Loucy (cell line): ENCODE results near the gene RNU7-1.
A peak's percentile ranks its signal among the peaks of the same experiment; 100 is the strongest.
"Not testable (repeated sequence)": the region's sequence is repeated elsewhere in the genome, so short reads cannot be mapped to it uniquely, and the experiment has no call there.

Source experiments
- H2AFZ ChIP-seq: fragments of 200-600 bp; sonication (generic); 2 replicates; pipeline ENCODE4 v1.6.0; 2016; ENCODE audit warnings: antibody characterized with exemption, mild to moderate bottlenecking, low read length, moderate library complexity
- H3F3A ChIP-seq: fragments of 200-600 bp; 2 replicates; pipeline ENCODE4 v1.6.0; 2016; ENCODE audit warnings: antibody characterized with exemption, low read depth, mild to moderate bottlenecking
- H3K27me3 ChIP-seq: fragments of 200-600 bp; sonication (generic); 2 replicates; pipeline ENCODE4 v1.6.1; 2014; ENCODE audit warnings: low read length, mild to moderate bottlenecking; ENCODE audit not compliant: insufficient read depth, poor library complexity, severe bottlenecking
- H3K36me3 ChIP-seq: fragments of 200-600 bp; sonication (generic); 2 replicates; pipeline ENCODE4 v1.6.1; 2016; ENCODE audit warnings: low read length; ENCODE audit not compliant: insufficient read depth
- H3K4me1 ChIP-seq: fragments of 200-600 bp; sonication (generic); 2 replicates; pipeline ENCODE4 v1.5.1; 2014; ENCODE audit warnings: low read length, mild to moderate bottlenecking; ENCODE audit not compliant: insufficient read depth, poor library complexity, severe bottlenecking
- H3K4me2 ChIP-seq: fragments of 200-600 bp; sonication (generic); 2 replicates; pipeline ENCODE4 v1.6.0; 2014; ENCODE audit warnings: antibody characterized with exemption, low read length, low read depth, mild to moderate bottlenecking; ENCODE audit not compliant: poor library complexity, severe bottlenecking
- H3K4me3 ChIP-seq: fragments of 200-600 bp; sonication (generic); 2 replicates; pipeline ENCODE4 v1.5.1; 2014; ENCODE audit warnings: low read length, mild to moderate bottlenecking, mixed read lengths; ENCODE audit not compliant: poor library complexity, severe bottlenecking
- H3K79me2 ChIP-seq: fragments of 200-600 bp; sonication (generic); 2 replicates; pipeline ENCODE4 v1.6.1; 2014; ENCODE audit warnings: low read length; ENCODE audit not compliant: insufficient read depth
- H3K9ac ChIP-seq: fragments of 200-600 bp; sonication (generic); 2 replicates; pipeline ENCODE4 v1.6.0; 2014; ENCODE audit warnings: mild to moderate bottlenecking, low read depth, low read length, moderate library complexity; ENCODE audit not compliant: poor library complexity, severe bottlenecking
- H3K9me2 ChIP-seq: fragments of 200-600 bp; sonication (generic); replicated peaks from 2 replicates; pipeline ENCODE4 v1.6.1; 2016; ENCODE audit warnings: low read depth, low read length, mixed read lengths
- H3K9me3 ChIP-seq: fragments of 200-600 bp; sonication (generic); 2 replicates; pipeline ENCODE4 v1.6.1; 2014; ENCODE audit warnings: mild to moderate bottlenecking, antibody characterized with exemption, low read length, low read depth; ENCODE audit not compliant: insufficient read depth
- H4K20me1 ChIP-seq: fragments of 200-600 bp; sonication (generic); 2 replicates; pipeline ENCODE4 v1.6.0; 2014; ENCODE audit warnings: antibody characterized with exemption, low read length, mild to moderate bottlenecking; ENCODE audit not compliant: insufficient read depth, poor library complexity, severe bottlenecking
- EZH2phosphoT487 ChIP-seq: fragments of 200-600 bp; IDR thresholded peaks from 2 replicates; pipeline ENCODE4 v1.6.1; 2018; ENCODE audit warnings: antibody characterized with exemption, mild to moderate bottlenecking, moderate library complexity, borderline replicate concordance
- TF ChIP-seq, protein P1 (sequence below): fragments of 200-600 bp; sonication (generic); conservative IDR thresholded peaks from 2 replicates; pipeline ENCODE4 v1.5.1; 2014; ENCODE audit warnings: mild to moderate bottlenecking, antibody characterized with exemption, low read length

Gene RNU7-1

DNA sequence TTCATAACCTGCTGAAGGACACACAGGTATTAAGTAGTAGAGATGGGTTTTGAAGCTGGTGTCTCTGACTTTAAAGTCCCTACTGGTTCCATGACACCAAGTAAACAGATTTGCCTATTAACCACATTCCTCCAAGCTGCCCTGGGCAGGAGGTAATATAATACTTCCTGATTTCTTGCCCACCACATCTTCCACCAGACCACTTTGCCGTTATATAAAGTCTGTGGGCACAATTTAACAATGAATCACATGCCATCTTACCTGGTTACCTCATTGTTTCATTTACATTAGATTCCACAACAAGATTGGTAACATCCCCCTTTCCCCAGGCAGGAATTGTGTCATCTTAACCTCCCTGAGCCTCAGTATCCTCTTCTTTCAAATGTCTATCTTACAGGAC lies 39.9 kb upstream of the RNU7-1 start:
- Histone ChIP-seq H3K9me2 (no peaks in the 10 kb centered on the region), H3K4me3 (peak overlapping the region; percentile 91), H3K9ac (peak overlapping the region; percentile 79), H3K4me1 (peaks cover 32% of the 10 kb centered on the region), H3F3A (no peaks in the 10 kb centered on the region; the same call in 1 of the 2 replicates), H4K20me1 (no peaks in the 10 kb centered on the region), H2AFZ (peak overlapping the region; percentile 82), H3K9me3 (no peaks in the 10 kb centered on the region), H3K79me2 (no peaks in the 10 kb centered on the region), H3K27me3 (no peaks in the 10 kb centered on the region), H3K36me3 (no peaks in the 10 kb centered on the region), H3K4me2 (peak overlapping the region; percentile 78)
- TF ChIP-seq, protein P1, sequence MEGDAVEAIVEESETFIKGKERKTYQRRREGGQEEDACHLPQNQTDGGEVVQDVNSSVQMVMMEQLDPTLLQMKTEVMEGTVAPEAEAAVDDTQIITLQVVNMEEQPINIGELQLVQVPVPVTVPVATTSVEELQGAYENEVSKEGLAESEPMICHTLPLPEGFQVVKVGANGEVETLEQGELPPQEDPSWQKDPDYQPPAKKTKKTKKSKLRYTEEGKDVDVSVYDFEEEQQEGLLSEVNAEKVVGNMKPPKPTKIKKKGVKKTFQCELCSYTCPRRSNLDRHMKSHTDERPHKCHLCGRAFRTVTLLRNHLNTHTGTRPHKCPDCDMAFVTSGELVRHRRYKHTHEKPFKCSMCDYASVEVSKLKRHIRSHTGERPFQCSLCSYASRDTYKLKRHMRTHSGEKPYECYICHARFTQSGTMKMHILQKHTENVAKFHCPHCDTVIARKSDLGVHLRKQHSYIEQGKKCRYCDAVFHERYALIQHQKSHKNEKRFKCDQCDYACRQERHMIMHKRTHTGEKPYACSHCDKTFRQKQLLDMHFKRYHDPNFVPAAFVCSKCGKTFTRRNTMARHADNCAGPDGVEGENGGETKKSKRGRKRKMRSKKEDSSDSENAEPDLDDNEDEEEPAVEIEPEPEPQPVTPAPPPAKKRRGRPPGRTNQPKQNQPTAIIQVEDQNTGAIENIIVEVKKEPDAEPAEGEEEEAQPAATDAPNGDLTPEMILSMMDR = no peak
- TF ChIP-seq EZH2phosphoT487 = no peak

DNA sequence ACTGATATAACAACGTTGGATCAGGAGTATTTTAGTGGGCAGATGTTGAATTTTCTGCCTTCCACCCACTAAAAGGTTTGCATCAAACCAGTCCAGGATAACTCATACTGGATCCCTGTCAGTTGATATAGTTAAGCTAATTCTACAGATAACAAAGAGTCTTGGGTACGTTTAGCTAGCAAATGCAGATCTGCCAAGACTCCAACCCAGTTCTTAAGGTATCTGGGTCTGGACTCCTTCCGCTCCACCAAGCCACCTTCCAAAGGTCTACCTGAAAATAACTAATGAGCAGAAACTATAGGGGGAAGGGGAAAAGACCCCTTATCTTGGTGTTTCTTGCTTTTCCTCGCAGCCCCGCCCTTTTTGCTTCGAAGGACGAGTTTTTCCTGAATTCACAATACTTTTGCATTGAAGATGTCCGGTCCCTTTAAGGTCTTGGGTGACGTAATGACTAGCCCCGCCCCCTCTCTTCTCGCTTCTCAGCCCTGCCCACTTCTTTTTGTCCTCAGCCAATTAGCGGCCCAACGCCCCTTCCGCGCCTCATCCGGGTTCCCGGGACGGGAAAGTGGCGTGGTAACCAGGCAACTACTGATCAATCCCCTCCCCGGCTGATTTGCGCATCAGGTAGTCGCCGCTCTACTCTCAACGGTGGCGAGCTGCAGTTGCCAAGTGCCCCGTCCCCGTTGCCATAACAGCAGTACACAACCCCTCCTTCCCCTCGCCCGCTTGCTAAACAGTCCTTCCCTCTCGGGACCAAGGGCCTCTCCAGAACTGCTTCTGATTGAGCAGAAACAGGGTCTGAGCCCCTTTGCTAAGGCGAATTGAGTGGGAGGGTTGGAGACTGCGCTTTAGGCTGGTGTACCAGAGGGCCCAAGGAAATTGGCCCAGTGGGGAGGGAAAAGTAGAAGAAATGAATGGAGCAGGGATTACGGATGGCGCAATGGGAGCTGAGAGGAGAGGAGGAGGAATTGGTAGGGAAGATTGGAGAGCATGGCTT lies 39.0 kb upstream of the RNU7-1 start, which contains the start of gene LRRC23:
Gene LRRC23, plus strand, starts transcription at position 543 of the 997 bp plus-strand sequence. CDS start 812 bp downstream, outside the sequence.
- no peaks in the 10 kb centered on the region for H3K36me3 ChIP-seq
- H3K4me2 ChIP-seq = peak within 1 kb of the TSS; percentile 78
- H3F3A ChIP-seq = no peaks in the 10 kb centered on the region; the same call in 1 of the 2 replicates
- no peaks in the 10 kb centered on the region for H3K9me2 ChIP-seq
- peaks cover 30% of the 10 kb centered on the region for H3K4me1 ChIP-seq
- H4K20me1 ChIP-seq = no peaks in the 10 kb centered on the region
- H3K4me3 ChIP-seq = peak within 1 kb of the TSS; percentile 91
- no peaks in the 10 kb centered on the region for H3K27me3 ChIP-seq
- peak within 1 kb of the TSS; percentile 79 for H3K9ac ChIP-seq
- no peaks in the 10 kb centered on the region for H3K79me2 ChIP-seq
- no peaks in the 10 kb centered on the region for H3K9me3 ChIP-seq
- TF ChIP-seq, protein P1 = no peak
- TF ChIP-seq EZH2phosphoT487 = no peak
- H2AFZ ChIP-seq = peak within 1 kb of the TSS; percentile 82

DNA sequence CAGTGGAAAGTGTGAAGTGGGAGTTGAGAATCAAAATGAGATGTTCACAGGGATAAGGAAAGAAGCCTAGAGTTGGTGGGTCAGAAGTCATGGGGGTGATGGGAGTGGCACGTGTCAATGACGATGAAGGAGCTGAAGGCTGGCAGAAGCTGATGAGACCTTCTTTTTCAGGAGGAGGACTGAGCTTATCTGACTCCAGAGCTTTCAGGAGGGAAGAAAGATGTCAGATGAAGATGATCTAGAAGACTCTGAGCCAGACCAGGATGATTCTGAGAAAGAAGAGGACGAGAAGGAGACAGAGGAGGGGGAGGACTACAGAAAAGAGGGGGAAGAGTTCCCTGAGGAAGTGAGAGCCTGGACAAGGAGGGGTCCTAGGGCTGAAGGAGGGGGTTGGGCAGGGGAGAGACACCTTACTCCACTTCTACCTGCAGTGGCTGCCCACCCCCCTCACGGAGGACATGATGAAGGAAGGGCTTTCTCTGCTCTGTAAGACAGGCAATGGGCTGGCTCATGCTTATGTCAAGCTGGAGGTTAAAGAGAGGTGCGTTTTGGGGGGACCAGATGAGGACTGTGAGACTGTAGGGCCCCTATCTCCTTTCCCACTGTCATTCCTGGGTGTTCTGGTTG lies 38.1 kb upstream of the RNU7-1 start:
- peak overlapping the region; percentile 79 for H3K9ac ChIP-seq
- H3K79me2 ChIP-seq = no peaks in the 10 kb centered on the region
- H3K4me3 ChIP-seq = peak overlapping the region; percentile 91
- H4K20me1 ChIP-seq = no peaks in the 10 kb centered on the region
- TF ChIP-seq, protein P1 = no peak
- TF ChIP-seq EZH2phosphoT487 = no peak
- no peaks in the 10 kb centered on the region for H3K9me2 ChIP-seq
- peak overlapping the region; percentile 78 for H3K4me2 ChIP-seq
- H3K27me3 ChIP-seq = no peaks in the 10 kb centered on the region
- H3K4me1 ChIP-seq = peaks cover 22% of the 10 kb centered on the region
- H3K9me3 ChIP-seq = no peaks in the 10 kb centered on the region
- no peak overlapping the region for H2AFZ ChIP-seq
- no peaks in the 10 kb centered on the region; the same call in 1 of the 2 replicates for H3F3A ChIP-seq
- no peaks in the 10 kb centered on the region for H3K36me3 ChIP-seq

DNA sequence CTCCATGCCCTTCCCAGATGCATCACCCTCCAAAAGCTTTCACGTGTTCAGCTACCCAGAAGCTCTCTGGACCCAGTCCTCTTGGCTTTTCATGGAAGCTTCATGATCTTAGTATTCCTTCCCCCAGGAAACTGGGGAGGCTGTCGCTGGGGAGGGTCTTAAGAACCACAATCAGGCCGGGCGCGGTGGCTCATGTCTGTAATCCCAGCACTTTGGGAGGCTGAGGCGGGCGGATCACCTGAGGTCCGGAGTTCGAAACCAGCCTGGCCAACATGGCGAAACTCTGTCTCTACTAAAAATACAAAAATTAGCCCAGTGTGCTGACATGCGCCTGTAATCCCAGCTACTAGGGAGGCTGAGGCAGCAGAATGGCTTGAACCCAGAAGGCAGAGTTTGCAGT lies 35.5 kb upstream of the RNU7-1 start:
- H3K4me3 ChIP-seq, H3F3A ChIP-seq, H3K9me3 ChIP-seq, H3K4me2 ChIP-seq, H4K20me1 ChIP-seq, H3K9ac ChIP-seq, H3K9me2 ChIP-seq, H2AFZ ChIP-seq, H3K27me3 ChIP-seq, H3K36me3 ChIP-seq, H3K79me2 ChIP-seq: not testable (repeated sequence)
- H3K4me1 ChIP-seq = peaks cover 23% of the 10 kb centered on the region
